ENCODE results near the gene PHF21B.

- no peak for TF ChIP-seq CTCF (IDR thresholded peaks at IDR 0.05)
- no peak for TF ChIP-seq POLR2A (IDR thresholded peaks at IDR 0.05)
These were observed 17.6 kb downstream of the PHF21B start for GRCh38 chr22:44992166-44992565.

All from uterus (tissue), 2 donors.